Gastrocnemius medialis (tissue), 4 donors: ENCODE data around the gene PROM2. TPM values are rescaled to one million over a fixed set of nuclear protein-coding genes. Genes with fewer than 3 reads are reported as not detected.

Source experiments
- ATAC-seq, 2 donors: fragments of 150-250 bp; one replicate each; pipeline ENCODE4 v1.9.1; 2016
- DNase-seq, 2 donors: peaks; one replicate each; pipeline ENCODE4 v3.0.0-alpha.2; 2019
- H3K27ac ChIP-seq, 4 donors: fragments of 200-600 bp; sonication (generic); 1 replicate in 1 of 4; 2 replicates in 3 of 4; pipeline ENCODE4 v1.5.1; 2016 to 2018; ENCODE audit warnings: mild to moderate bottlenecking in 2 of 4, moderate library complexity in 1 of 4
- H3K27me3 ChIP-seq, 3 donors: fragments of 200-600 bp; sonication (generic) in 2 of 3; 1 replicate in 1 of 3; 2 replicates in 2 of 3; pipeline versions ENCODE4 v1.5.1 to v1.6.0; 2016 to 2019; ENCODE audit warnings: mild to moderate bottlenecking in 1 of 3, moderate library complexity in 1 of 3
- H3K36me3 ChIP-seq, 2 donors: fragments of 200-600 bp; sonication (generic) in 1 of 2; one replicate each; pipeline ENCODE4 v1.5.1; 2017 to 2018
- H3K4me1 ChIP-seq, 2 donors: fragments of 200-600 bp; sonication (generic) in 1 of 2; one replicate each; pipeline ENCODE4 v1.5.1; 2016 to 2017; ENCODE audit warnings: mild to moderate bottlenecking in 2 of 2
- H3K4me3 ChIP-seq, 4 donors: fragments of 200-600 bp; sonication (generic) in 3 of 4; 1 replicate in 1 of 4; 2 replicates in 3 of 4; pipeline ENCODE4 v1.5.1; 2016 to 2019; ENCODE audit warnings: mild to moderate bottlenecking in 2 of 4
- H3K9me3 ChIP-seq, 3 donors: fragments of 200-600 bp; sonication (generic) in 2 of 3; 1 replicate in 1 of 3; 2 replicates in 2 of 3; pipeline ENCODE4 v1.5.1; 2016 to 2019
- CTCF ChIP-seq, 5 experiments: fragments of 450-650 bp in 3 of 5; fragments of 200-600 bp in 2 of 5; sonication (generic) in 2 of 5; IDR thresholded peaks in 4 of 5; conservative IDR thresholded peaks in 1 of 5; 1 replicate in 4 of 5; 2 replicates in 1 of 5; pipeline ENCODE4 v1.5.1; 2016 to 2019; ENCODE audit warnings: antibody characterized with exemption in 5 of 5, mild to moderate bottlenecking in 3 of 5, moderate library complexity in 3 of 5
- POLR2A ChIP-seq, 2 donors: fragments of 450-650 bp; IDR thresholded peaks; one replicate each; pipeline ENCODE4 v1.6.1; 2017; ENCODE audit warnings: antibody characterized with exemption in 2 of 2, mild to moderate bottlenecking in 2 of 2, moderate library complexity in 2 of 2
- in situ Hi-C, 4 donors: fragments of 200-750 bp; cut with MboI; loops; one replicate each; pipeline versions ENCODE4 v1.15.0 to v1.8.0; 2017; ENCODE audit warnings: low sequenced_read_pairs in 4 of 4
- intact Hi-C: fragments of 100-400 bp; cut with DNase I; formaldehyde crosslinking; loops from one replicate; pipeline ENCODE4 v1.15.1; 2023; ENCODE audit warnings: low total_unique reads
- total RNA-seq, 4 donors: library from RNA; depleted of rRNA; stranded (reverse); fragments of >200 nt; gene quantifications; one replicate each; pipeline versions ENCODE4 v1.1.0 to v1.2.3, GENCODE V29; 2016

Gene PROM2
- total RNA-seq, 4 donors from 2014 or later: 0.33 to 0.46 TPM; not detected in 2

GRCh38 chr2:95278051-95278471 lies 3.8 kb downstream of the PROM2 start:
- in situ Hi-C loops: no loop called here
- Histone ChIP-seq H3K36me3 (no peaks in the 10 kb centered on the region), H3K9me3 (no peaks in the 10 kb centered on the region), H3K4me3 (no peak overlapping the region), H3K4me1 (no peaks in the 10 kb centered on the region), H3K27ac (no peak overlapping the region), H3K27me3 (no peaks in the 10 kb centered on the region)
- TF ChIP-seq CTCF (IDR thresholded peaks at IDR 0.05 in 4 of 5, conservative IDR thresholded peaks at IDR 0.05 in 1 of 5): no peak
- TF ChIP-seq POLR2A (IDR thresholded peaks at IDR 0.05): no peak
- intact Hi-C loops: no loop called here
- ATAC-seq (no peak), DNase-seq (no peak)

GRCh38 chr2:95278637-95279225 lies 4.5 kb downstream of the PROM2 start:
- in situ Hi-C loops: no loop called here
- Histone ChIP-seq H3K4me1 (no peaks in the 10 kb centered on the region), H3K27me3 (no peaks in the 10 kb centered on the region), H3K27ac (no peak overlapping the region), H3K36me3 (no peaks in the 10 kb centered on the region), H3K9me3 (no peaks in the 10 kb centered on the region), H3K4me3 (no peak overlapping the region)
- DNase-seq (no peak), ATAC-seq (no peak)
- intact Hi-C loops: no loop called here
- TF ChIP-seq CTCF (IDR thresholded peaks at IDR 0.05 in 4 of 5, conservative IDR thresholded peaks at IDR 0.05 in 1 of 5) (no peak), POLR2A (IDR thresholded peaks at IDR 0.05) (no peak)

- no peaks in the 10 kb centered on the region for H3K36me3 ChIP-seq
- H3K27me3 ChIP-seq: no peaks in the 10 kb centered on the region
- H3K27ac ChIP-seq: no peak overlapping the region
- no peak for TF ChIP-seq POLR2A (IDR thresholded peaks at IDR 0.05)
- no peak for TF ChIP-seq CTCF (IDR thresholded peaks at IDR 0.05 in 4 of 5, conservative IDR thresholded peaks at IDR 0.05 in 1 of 5)
- ATAC-seq (no peak), DNase-seq (no peak)
- intact Hi-C loops: no loop called here
- no peaks in the 10 kb centered on the region for H3K4me1 ChIP-seq
- in situ Hi-C loops: no loop called here
- no peak overlapping the region for H3K4me3 ChIP-seq
- no peaks in the 10 kb centered on the region for H3K9me3 ChIP-seq
These were observed 5.3 kb downstream of the PROM2 start for GRCh38 chr2:95279435-95280035.

GRCh38 chr2:95281071-95281470 lies 6.8 kb downstream of the PROM2 start:
- no peak for TF ChIP-seq CTCF (IDR thresholded peaks at IDR 0.05 in 4 of 5, conservative IDR thresholded peaks at IDR 0.05 in 1 of 5)
- TF ChIP-seq POLR2A (IDR thresholded peaks at IDR 0.05): no peak

More at GRCh38 chr2:95281071-95281470, 6.8 kb downstream of the PROM2 start:
- no peaks in the 10 kb centered on the region for H3K36me3 ChIP-seq
- no peak for ATAC-seq
- no peak overlapping the region for H3K4me3 ChIP-seq
- H3K9me3 ChIP-seq: no peaks in the 10 kb centered on the region
- DNase-seq: no peak
- intact Hi-C loops: no loop called here
- in situ Hi-C loops: no loop called here
- H3K27ac ChIP-seq: no peak overlapping the region
- H3K27me3 ChIP-seq: no peaks in the 10 kb centered on the region
- no peaks in the 10 kb centered on the region for H3K4me1 ChIP-seq
